Renal cortical epithelial cell (primary cell): Measurements from ENCODE around the gene RGS16. TPM values are rescaled to one million over a fixed set of nuclear protein-coding genes. Genes with fewer than 3 reads are reported as not detected.

ENCODE experiments used
- DNase-seq: peaks from one replicate; pipeline ENCODE4 v3.0.0-alpha.2; 2011; ENCODE audit warnings: low read depth
- total RNA-seq: library from RNA; depleted of rRNA; stranded (reverse); fragments of >200 nt; gene quantifications from 2 replicates; pipeline ENCODE4 v1.2.3, GENCODE V29; 2014

The RGS16 gene
- total RNA-seq, 1 donor from 2014 or later: not detected

DNA sequence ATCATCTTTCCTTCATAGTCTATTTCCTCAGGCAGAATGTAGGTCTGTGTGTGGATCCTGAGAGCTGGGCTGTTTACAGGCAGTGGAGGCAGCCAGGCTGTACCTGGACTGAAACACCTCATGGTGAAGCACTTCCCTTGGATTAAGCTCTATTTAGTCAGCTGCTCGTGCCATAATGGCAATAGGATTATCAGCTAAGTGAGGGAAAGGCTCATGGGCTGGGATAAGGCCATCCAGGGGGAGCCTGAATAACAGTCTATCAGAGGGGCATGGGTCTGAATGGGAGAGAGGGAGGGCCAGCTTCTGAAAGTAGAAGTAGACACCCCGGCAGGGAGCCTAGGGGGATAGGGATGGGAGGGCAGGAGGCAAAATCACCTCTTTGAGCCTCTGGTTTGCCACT lies 23.5 kb downstream of the RGS16 start:
- DNase-seq: no peak

DNA sequence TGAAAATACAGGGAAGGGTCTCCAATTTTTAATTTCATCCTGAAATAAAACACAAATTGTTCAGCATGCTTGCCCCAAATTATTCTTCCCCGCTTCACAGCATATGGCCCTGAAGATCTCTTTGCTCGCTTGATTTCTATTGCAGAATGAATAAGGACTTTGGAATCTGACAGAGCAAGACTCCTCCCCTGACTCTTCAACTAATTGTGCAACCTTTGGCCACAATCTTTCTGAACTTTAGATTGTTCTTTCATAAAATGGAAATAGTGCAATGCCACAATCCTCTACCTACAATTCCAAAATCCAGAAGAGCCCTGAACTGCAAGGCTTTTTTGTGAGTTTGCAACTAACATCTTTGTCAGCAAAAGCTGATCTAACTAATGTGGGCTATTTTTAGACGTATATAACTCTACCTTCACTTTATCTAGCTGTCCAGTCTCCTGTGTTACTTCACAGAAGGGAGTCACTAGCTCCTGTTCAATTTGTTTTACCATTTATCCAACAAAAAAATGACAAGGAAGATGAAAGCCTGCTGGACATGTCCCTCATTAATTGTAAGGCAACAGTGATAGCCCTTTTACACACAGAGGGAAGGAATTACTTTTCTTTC lies 28.5 kb downstream of the RGS16 start:
- peak; percentile 83 for DNase-seq

DNA sequence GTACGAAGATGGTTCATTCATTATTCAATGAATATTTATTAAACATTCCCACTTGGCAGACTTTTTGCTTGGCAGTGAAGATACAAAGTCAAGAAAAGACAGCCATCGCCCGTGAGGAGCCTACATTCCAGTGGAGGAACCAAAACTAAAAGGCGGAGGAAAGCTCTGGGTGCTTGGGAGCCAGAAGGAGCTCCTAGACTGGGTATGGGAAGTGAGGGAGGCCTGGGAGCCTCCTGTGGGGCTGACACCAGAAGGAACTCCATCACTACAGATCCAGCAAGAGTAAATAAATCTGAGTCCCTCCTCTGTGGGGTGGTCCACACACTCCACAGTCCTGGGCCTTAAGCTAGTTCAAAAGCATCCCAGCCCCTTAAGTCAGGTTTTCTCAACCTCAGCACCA lies 30.0 kb downstream of the RGS16 start:
- no peak for DNase-seq

DNA sequence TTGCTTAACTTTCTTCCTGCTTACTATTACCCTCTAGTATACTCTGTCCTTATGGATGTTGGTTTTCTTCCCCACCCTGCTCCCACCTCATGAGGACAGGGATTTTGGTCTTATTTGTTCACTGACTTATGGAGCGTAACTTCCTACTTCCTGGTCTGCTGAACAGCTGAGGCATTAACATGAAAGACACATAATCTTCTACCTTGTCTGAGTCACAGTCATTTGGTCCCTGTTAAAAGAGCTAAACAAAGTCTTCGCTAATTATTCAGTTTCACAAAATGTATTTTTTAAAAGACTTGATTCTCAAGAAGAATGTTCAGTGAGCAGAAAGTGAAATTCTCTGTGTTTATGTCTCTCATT lies 33.6 kb downstream of the RGS16 start:
- peak; percentile 83 for DNase-seq

DNA sequence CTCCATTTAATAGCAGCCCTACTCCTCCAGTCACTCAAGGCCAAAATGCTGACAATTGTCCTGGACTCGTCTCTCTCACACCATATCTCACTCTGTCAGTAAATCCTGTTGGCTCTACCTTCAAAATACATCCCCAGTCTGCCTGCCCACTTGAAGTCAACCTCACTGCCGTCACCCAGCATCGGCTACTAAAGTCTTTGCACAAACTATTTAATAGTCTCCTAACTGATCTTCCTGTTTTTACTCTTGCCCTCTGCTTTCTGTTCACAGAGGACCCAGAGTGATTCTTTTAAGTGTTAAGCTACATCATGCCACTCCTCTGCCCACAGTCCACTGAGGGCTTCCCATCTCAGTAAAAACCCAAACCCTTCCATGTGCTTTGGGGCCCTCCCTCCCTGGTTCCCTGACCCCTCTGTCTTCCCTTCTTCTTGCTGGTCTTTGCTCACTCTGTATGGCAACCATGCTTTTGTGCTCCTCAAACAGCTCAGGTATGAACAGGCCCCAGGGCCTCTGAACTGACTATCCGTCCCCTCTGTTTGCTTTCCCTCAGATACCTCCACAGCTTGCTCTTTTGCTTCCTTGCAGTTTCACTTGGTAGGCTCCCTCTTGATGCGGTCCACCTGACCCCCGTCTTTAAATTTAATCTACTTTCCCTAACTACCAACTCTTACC lies 34.1 kb downstream of the RGS16 start:
- DNase-seq: no peak

DNA sequence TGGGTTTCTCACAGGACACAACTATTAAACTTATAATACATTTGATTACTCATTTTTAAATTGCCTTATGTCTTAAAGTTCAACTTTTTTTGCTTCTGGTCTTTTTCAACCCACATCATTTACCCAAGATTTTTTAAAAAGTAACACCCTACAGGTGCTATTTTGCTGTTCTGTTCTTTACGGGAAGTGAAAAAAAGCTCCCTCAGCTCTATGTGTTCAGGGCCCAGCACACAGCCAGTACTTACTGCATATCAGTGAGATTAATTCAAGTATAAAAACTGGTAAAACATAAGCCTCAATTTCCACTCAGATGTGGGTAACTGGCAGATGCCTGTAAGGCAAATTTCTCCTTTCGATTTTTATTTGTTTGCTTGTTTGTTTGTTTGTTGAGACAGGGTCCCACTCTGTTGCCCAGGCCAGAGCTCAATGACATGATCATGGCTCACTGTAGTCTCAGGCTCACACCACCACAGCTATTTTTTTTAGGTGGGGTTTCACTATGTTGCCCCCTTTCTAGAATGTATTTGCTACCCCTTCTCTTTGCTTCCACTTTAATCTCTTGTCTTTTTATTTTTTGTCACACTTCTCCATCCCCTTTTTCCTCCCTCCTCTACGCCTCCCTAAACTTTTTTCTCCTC lies 35.4 kb downstream of the RGS16 start:
- no peak for DNase-seq

DNA sequence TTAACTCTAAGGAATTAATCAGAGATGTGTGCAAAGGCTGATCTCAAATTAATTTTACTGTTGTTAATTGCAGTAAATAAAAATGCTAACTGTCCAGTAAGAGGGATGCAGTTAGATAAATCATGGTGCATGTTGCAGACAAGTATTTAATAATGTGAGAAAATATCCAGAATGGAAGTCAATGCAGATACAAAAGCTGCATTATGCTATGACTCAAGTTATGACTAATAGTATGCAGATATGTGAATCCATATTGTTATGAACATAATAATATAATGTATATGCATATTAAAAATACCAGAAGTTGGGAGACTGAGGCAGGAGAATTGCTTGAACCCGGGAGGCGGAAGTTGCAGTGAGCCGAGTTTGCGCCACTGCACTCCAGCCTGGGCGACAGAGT lies 36.6 kb downstream of the RGS16 start:
- DNase-seq: no peak

DNA sequence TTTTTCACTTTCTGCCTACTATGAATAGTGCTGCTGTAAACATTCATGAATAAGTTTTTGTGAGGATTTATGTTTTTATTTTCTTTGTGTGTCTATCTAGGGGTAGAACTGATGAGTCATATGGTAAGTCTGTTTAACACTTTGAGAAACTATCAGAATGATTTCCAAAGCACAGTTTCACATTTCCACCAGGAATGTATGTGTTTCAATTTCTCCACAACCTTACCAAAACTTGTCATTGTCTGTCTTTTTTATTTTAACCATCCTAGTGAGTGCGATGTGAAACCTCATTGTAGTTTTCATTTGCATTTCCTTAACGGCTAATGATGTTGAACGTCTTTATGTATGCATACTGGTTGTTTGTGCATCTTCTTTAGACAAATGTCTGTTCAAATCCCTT lies 38.7 kb downstream of the RGS16 start:
- DNase-seq: no peak

DNA sequence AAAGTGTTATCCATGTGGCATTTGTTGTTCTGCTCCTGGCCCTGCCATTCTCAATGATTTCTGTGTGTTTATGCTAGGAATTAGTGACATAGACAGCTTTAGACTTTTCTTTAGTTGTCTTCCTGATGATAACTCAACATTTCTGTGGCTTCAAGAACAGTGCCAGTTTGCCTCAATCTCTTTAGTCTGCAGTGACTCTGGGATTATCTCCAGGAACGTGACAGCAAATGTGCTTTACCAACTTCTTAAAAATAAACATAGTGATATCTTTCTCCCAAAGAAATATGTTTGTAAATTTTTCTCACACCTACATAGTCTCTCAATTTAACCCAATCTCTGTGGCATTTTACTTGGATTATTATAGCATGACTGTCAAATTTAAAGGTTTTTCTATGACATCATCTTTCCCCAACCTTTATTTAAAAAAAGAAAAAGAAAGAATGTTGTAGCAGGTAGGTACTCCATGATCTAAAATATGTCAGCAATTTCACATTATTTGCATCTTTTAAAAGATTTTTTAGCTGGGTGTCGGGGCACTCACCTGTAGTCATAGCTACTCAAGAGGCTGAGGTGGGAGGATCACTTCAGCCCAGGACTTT lies 39.7 kb downstream of the RGS16 start:
- no peak for DNase-seq

DNA sequence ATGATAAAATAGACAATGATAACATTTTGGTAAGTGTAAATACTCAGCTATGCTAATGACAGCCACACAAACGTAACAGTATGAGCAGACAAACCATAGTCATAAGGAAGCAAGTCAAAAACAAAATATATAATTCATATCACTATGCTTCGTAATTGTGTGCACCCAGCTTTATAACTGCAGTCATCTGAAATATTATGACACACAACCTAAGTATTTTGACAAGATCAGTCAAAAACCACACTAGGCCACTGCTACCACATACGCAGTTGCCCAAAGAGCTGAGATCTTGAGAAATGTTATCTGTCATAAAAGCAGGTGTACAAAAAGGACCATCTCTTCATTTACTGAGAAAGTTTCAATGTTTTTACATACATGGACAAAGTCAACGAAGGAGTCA lies 41.1 kb downstream of the RGS16 start:
- DNase-seq: no peak

DNA sequence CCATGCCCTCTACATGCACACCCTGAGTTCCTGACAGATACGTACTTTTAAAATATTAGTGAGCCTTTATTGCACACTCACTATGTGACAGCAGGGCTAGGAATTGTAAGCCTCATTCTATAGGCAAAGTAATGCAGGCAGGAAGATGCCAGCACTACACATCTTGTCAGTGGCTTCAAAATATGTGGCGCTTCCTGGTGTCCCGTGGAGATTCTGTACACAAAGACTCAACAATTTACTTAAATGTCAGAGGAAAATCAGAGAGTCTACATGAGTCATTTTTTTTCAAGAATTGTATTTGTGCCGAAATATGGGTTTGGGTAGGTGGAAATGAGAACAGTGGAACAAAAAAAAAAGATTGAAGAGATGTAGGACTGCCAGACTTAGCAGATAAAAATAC lies 42.7 kb downstream of the RGS16 start:
- DNase-seq: no peak

DNA sequence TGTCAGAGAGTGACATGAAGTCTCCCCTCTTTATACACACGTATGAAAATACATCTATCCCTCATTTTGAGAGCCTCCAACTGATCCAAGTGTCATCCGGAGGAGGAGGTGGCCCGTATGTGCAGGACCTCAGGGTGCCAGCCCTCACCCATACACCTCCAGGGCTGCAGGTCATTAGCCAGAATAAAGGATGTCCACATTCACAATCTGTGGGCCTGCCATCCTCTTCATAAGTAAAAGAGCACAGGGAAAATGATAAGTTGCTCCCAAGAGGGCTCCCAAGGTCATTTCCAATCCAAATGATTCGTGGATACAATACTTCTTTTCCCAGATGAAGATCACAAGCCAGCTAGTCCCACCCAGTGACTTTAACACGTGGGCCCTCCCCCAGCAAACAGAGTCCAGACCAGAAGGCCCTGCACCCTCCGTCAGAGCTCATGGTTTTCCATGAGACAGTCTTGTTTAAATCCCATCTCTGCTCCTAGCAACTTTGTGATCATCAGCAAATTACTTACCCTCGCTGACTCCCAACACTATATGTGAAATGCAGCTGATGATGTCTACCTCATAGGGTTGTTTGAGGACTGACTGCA lies 43.7 kb downstream of the RGS16 start:
- no peak for DNase-seq

DNA sequence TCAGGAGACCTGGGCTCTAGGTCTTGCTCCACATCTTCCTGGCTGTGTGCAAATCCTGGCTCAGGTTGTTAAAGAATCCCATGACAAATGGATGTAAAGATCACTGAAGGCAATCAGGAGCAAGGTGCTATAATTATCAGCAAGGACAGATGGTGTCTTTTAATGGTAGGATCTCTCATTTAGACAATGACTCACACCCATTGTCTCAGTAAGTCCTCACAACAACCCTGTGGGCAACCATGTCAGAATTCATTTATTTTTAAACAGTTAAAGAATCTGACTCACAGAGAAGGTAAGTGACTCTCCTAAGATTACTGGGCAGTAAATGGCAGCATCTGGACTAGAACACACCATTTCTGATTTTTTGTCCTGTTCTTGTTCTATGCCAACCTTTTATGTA lies 47.9 kb downstream of the RGS16 start:
- DNase-seq: peak; percentile 72

DNA sequence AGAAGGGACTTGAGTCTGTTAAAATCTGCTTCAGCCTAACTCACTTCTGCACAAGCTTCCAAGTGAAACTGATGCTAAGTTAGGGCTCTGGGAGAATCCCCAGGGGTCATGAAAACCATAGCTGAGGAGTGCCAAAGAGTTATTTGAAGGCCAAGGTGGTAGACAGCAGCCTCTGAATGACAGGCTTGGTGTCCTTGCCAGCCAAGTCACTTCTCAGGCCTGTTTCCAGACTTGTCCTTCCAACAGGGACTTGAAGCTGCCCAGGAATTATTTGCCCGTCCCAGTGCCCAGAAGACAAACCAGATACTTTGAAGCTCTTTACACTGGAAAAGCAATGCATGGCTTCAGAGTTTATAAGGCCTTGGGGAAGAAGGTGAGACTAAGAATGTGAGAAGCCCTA lies 48.7 kb downstream of the RGS16 start:
- no peak for DNase-seq

DNA sequence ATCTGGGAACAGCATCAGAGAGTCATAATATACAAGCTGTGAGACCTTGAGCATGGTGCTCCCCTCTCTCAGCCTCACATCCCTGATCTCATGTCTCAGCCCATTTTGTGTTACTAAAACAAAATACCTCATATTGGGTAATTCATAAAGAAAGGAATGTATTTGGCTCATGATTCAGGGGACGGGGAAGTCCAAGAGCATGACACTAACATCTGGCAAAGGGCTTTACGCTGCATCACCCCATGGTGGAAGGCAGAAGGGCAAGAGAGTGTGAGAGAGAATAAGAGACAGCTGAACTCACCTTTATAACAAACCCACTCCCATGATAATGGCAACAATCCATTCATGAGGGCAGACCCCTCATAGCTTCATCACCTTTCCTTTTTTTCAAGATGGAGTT lies 51.7 kb downstream of the RGS16 start:
- DNase-seq: no peak

DNA sequence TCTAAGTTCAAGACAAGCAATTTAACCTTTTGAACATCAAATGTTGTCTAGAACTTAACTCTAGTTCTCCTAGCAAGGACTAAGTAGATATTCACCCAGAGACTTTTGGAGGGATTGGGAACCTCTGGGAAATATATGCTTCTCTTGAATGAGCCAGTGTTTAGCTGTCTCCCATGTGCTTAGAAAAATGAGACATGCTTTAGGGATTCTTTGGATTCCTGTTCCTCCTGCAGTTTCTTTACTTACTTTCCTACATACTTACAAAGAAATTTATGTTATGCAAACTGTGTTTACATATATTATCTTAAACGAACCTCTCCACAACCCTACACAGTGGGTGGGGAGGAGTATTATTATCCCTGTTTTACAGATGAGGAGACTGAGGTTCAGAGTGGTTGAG lies 54.4 kb downstream of the RGS16 start:
- no peak for DNase-seq

DNA sequence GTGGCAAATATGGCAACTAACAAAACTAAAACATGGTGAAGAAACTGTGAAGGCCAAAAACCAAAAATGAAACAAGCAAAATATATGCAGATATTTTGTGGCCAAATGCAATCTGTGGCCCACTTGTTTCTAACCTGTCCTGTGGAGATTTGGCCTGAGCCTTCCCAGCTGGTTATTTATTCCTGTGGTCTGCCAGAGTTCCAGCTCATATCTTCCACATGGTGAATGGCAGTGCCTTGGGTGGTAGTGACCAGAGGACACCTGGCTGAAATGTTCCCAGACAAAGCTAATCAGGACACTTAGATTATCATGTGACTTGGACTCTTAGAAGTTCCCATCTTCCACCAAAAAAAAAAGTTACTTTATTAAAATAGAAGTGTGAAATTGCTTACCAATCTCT lies 54.8 kb downstream of the RGS16 start:
- no peak for DNase-seq

Other genes starting within 250 kb of the RGS16 start
- 116 and 300 TPM in 2 replicates for gene GLUL, start 212.6 kb downstream of the RGS16 start, total RNA-seq
- gene TEDDM1, start 203.7 kb downstream of the RGS16 start, total RNA-seq: not detected in 2 replicates
- gene RGSL1, start 154.2 kb downstream of the RGS16 start, total RNA-seq: 0.15 TPM in 1 of 2 replicates, not detected in the other
- 7.8 and 16.0 TPM in 2 replicates for gene RNASEL, start 15.1 kb downstream of the RGS16 start, total RNA-seq
- not detected in 2 replicates for gene RGS8, start 80.2 kb upstream of the RGS16 start, total RNA-seq
- 0.35 and 1.5 TPM in 2 replicates for gene NPL, start 185.4 kb upstream of the RGS16 start, total RNA-seq
- gene DHX9, start 235.0 kb upstream of the RGS16 start, total RNA-seq: 156 and 195 TPM in 2 replicates